Activated T-cell treated with anti-CD3 and anti-CD28 coated beads for 4 hours (primary cell): ENCODE data around the gene CENPX.

Experiments
- DNase-seq: peaks from one replicate; pipeline ENCODE4 v3.0.0-alpha.2; 2020

The CENPX gene

DNA sequence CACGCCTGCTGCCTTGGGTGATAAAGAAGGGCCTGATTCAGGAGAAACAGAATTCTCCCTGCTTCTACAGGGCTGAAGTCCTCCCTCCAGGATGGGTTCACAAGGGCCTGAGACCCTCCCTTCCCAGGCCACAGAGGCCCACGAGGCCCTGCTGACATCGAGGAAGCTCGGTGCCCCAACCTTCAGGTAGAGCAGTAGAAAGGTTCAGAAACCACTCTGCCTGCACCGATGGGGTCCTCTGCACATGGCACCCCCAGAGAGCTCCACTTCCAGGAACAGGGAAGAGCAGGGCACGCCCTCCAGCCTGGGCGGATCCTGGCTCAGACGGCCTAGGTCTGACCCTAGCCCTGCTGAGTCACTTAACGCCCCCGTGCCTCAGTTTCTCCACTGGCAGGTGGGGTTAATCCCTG lies 773 bp downstream of the CENPX start:
- DNase-seq: no peak

DNA sequence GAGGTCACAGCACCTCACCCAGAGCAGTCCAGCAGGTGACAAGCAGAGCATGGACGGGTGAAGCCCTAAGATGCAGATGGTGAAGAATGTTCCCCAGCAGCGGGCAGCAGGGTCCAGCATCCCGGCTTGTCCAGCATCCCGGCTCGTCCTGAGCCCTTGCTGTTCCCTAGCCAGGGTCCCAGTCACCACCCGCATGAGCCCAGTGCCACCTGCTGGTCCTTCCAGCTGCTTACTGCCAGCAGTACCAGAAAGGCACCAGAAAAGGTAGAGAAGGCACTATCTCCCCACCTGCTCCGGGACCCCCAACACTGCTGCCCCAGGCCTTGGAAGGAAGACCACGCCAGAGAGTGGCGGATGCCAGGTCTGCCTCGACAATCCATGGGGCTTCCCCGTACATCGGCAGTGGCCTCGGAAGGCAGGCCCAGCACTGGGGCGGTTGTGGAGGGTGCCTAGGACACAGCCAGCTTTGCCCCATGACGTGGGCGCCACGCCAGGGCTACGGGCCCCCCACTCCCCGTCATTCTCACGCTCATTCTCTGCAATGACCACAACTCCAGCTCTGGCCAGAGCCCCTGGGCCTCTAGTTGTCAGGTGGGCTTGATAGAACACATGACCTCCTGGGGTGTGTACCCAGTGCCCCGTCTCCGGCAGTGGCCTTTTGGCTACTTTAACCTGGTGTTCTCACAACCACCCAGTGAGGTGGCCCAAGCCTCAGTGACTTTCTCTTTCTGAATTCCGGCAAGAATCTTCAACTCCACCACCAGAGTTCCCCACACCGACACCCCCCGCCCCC lies 1.4 kb downstream of the CENPX start:
- peak; percentile 47 for DNase-seq

DNA sequence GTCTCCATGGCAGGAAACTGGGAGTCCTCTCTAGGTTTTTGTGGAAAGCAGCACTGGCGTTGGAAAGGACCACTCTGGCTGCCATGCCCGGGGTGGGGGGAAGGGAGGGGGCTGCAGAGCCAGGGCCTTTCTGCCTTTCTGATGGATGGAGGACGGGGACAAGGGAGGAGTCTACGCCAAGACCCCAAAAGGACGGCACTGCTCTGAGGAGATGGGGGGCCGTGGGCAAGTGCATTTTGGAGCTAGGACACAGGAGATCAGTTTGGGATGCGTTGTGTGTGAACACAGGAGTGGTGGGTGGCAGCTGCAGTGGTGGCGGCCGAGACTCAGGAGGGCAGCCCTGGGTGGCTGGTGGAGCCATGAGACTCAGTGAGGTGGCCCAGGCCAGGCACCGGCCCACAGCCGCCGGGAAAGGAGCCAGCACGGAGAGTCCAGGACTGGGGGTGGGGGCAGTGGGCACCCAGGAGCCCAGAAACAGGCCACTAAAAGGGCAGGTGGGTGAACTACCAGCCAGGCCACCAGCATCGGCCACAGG lies 2.0 kb downstream of the CENPX start:
- DNase-seq: no peak

DNA sequence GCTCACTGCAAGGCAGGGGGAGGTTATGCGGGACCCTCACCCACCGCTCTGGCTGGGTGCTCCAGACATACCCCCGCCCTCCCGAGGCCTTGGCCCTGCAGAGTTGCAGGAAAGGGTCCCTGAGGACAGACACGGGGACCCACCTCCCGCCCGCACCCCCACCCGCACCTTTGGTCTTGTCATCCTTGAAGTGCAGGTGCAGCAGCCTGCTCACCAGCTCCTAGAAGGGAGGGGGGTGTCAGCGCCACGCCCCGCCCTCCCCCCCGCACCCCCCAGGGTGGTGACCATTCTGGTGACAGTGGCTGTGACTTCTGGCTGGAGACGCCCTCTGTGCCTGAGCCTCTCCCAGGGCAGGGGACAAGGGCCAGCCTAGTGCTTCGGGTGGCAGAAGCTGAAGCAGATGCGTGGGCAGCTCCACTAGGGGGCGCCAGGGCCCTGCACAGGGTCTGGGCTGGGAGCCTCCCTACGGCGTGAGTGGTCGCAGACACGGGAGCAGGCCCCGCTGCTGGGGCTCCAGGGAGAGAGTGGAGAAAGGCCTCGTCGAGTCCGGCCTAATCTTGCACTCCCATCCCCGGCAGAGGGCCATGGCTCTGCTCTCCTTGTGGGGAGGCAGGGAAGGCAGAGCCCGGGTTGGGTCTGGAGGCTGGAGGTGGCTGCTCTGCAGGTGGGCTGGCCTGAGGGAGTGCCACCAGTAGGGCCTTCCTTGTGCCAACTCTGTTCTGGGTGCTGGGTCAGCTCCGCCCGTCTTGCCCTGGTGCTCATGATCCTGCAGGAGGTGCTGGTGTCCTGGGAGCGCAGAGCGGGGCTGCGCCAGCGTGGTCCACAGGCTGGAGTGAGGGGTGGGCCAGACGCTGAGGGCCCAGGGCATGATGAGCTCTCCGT lies 2.7 kb downstream of the CENPX start:
- DNase-seq: peak; percentile 45

DNA sequence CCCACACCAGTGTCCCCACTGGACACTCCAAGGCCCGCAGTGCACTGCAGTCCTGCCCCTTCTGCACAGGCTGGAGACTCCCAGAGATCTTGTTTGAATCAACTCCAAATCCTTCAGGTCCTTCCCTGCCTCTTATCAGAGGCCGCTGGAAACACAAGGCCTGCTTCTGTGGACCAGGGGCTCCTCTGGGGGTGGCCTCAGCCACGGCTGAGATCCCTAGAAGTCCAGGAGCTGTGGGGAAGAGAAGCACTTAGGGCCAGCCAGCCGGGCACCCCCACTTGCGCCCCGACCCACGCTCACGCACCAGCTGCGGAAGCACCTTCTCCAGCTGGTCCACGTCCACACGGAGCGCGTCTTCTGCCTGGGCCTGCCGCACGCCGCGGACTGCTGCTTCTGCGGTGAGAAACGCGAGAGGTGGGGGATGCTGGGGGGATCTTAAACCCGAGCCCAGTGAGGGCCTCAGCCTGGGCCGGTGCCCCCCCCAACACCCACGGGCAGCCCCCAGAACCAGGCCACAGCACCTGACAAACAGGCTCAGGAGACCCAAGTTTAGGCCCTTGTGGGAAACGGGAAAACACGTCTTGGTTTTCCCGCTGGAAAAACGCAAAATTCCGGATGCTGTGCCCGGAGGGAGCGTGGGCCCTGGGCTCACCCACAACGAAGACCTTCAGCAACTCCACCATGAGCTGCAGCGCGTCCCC lies 3.5 kb downstream of the CENPX start:
- DNase-seq: no peak

DNA sequence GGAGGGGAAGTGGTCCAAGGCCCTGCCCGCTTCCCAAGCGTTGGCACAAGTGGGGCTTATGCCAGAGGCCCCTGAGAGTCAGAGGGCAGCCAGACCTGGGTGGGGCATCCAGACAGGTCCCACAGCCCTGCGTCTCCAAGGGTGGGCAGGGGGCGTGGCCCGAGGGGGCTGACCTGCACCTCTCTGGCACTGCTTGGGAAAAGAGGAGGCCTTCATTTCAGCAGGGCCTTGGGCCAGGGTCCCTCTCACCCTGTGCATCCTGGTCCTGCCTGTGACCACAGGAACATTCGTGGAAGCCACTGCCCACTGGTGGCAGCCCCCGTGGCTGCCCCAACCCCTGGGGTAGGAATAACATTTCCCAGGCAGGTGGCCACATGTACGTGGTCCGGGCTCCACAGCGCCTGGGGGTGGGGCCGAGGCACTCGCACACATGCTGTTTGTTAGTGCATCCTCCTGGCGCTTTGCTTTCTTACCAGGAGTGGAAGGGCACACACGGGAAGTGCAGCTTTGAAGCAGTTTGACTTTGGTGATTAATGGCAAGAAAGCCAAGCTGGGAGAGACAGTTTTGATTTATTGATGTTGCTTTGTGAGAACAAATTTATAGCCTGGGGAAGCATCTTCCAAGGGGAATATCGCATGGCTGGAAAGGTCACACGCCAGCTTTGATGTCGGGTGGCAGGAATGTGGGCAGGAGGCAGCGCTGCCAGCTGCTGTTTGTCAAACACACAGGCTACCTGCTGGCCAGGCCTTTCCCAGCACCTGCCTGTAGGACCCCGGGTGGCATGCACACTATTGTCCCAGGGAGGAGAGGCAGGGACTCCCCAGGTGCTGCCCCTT lies 4.3 kb downstream of the CENPX start:
- no peak for DNase-seq

DNA sequence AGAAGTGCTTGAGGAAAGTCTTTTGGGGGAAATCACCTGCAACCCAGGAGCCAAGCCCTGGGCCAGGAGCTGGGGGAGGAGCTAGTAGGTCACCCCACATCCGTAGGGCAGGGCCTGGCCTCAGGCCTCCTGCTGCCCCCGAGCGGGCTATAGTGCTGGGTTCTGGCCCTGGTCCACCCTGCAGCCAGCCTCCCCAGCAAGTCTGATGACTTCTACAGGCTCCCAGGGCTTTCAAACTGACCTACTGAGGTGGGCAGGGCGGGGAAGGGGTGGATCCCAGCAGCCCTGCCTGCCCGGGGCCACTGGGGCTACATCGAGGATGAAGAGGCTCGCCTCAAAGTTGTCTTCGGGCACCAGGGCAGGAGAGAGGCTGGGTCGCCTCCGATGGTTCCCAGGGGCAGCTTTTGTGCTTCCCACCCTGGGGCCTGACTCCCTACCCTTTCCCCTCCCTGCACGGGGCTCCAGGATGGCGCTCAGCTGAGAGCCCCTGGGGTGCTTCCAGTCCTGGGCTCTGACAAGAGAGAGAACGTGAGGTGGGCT lies 5.0 kb downstream of the CENPX start:
- DNase-seq: no peak

DNA sequence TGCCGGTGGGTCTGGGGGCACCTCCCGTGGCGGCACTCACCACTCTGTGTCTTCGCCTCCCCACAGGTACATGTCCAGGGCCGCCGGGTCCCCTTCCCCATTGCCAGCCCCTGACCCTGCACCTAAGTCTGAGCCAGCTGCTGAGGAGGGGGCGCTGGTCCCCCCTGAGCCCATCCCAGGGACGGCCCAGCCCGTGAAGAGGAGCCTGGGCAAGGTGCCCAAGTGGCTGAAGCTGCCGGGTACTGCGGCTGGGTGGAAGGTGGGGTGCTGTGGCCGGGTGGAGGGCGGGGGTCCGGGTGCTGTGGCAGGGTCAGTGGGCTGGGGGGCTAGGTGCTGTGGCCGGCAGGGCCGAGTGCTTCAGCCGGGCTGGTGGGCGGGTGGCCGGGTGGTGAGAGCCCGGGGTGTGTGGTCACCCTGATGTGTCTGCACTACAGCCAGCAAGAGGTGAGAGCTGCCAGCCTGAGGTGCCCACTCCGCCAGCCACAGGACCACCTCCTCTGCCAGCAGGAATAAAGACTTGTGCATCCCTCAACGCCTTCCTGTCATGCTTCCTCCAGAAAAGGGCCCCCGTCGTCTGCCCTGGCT lies 5.7 kb downstream of the CENPX start:
- DNase-seq: no peak

DNA sequence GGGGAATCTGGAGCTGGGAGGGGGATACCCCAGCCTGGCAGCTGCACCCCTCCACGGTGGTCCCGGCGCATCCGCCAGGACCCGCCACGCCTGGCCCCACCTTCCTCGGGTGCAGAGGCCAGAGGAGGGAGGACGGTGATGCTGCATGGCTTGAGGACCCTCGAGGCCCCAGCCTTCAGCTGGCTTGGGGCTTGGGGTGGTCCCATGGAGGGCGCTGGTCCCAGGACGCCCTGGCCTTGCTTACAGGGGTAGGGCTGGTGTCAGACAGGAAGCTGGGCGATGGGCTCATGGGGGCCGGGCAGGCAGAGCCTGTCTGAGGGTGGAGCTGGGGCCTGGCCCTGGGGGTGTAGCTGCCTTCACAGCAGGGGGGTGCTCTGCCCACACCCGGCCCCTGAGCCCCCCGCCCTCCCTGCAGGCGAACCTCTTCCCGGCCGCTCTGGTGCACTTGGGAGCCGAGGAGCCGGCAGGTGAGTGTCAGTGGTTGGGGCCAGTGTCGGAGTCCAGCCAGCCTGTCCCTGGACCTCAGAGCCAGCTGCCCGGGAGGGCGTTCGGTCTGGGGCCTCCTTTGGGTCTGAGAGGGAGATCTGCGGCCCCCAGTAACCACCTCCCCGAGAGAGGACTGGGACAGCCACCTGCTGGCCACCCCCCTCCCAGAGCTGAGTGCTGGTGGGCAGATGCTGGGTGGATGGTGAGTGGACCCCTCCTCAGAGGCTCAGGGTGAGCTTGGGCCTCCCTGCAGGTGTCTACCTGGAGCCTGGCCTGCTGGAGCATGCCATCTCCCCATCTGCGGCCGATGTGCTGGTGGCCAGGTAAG lies 6.4 kb downstream of the CENPX start:
- DNase-seq: no peak

DNA sequence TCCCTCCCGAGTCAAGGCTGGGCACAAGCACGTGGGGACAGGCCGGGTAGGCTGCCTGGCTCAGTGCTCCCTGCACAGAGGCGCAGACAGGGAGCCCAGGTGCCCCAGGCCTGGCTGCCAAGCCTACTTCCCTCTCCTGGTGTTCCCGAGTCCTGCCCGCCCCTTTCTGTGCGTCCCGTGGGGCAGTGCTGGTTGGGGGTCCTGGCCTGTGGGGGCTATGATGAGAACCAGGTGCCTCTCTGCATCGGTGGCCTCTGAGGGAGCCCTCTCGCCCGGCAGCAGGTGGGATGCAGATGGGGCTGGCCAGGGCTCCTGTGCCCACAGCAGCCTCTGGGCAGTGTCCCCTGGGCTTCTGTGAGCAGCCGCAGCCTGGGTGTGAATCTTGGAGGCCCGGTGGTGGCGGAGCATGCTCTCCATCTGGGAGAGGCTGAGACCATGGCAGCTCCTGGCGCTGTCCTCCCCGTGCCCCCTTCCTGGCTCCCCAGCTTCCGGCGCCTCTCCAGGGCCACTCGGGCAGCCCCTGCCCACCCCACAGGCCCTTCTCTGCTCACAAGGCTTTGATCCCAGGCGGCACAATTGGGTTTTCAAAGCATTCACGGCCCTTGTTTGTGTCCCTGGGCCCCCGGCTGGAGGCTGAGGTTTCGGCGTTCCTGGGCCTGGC lies 7.2 kb downstream of the CENPX start:
- no peak for DNase-seq

DNA sequence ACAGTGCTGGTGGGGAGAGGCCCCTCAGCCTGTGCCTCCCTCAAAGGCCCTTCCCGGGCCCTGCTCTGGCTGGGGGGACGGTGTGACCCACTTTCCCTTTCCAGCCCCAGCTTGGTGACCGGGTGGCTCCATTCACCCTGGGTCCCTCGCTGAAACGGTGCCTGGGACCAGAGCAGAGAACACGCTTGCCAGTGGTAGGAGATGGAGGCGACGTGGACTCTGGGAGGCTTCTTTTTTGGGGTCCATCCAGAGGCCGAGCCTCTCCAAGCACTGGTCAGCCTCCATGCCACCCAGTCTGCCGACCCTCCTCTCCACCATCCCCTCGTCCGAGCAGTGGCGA lies 7.7 kb downstream of the CENPX start:
- DNase-seq: no peak

DNA sequence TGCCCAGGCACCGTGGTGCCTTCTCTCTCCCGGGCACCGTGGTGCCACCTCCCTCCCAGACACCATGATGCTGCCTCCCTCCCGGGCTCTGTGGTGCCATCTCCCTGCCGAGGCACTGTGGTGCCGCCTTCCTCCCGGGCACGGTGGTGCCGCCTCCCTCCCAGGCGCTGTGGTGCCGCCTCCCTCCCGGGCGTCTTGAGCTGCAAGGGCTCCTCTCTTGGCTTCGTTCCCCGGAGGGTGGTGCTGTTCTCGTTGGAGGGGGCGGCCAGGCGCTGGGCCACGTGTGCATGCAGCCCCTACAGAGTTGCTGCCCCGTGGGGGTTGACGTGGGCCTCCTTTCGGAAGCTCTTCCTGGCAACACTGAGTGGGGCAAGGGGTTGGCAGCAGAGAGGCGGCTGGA lies 8.2 kb downstream of the CENPX start:
- no peak for DNase-seq

DNA sequence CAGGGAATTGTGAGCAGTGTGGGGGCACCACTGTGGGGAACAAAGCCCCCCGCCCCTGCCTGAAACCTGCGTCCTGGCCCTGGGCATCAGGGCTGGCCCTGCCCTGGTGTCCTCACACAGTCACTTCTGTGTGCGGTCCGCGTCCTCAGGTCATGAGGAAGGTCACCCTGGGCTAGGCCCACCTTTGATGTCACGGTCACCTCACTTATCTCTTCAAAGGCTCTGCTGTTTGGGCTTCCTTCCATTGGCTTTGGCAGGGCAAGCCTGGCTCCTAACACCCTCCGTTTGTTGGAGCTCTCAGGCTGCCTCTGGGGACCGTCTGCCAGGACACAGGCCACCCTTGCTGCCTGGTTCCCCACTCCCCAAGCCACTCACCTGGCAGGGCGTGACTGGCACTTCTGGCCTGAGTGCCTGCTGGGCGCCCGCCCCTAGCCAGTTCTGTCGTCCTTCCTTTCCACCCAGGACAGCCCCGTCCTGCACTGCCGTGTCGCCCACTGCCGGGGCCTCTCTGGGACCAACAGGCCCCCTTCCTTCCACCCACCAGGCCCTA lies 8.8 kb downstream of the CENPX start:
- no peak for DNase-seq

DNA sequence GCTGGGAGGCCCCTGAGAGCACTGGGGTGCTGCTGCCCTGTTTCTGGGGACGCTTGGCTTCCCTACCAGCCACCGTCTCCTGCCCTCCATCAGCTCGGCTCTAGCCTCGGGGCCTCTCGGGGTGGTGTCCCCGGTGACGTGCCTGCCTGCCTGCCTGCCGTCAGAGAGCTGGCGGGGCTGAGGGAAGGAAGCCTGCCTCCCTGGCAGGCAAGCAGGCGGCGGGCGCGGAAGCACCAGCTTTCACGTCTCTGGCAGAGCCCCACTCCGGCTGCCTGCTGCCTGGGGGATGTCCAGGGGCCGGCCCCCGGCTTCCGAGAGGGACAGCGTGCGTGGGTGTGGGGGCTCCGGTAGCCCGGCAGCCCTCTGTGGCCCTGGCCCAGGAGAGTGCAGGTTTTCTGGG lies 9.3 kb downstream of the CENPX start:
- DNase-seq: no peak

DNA sequence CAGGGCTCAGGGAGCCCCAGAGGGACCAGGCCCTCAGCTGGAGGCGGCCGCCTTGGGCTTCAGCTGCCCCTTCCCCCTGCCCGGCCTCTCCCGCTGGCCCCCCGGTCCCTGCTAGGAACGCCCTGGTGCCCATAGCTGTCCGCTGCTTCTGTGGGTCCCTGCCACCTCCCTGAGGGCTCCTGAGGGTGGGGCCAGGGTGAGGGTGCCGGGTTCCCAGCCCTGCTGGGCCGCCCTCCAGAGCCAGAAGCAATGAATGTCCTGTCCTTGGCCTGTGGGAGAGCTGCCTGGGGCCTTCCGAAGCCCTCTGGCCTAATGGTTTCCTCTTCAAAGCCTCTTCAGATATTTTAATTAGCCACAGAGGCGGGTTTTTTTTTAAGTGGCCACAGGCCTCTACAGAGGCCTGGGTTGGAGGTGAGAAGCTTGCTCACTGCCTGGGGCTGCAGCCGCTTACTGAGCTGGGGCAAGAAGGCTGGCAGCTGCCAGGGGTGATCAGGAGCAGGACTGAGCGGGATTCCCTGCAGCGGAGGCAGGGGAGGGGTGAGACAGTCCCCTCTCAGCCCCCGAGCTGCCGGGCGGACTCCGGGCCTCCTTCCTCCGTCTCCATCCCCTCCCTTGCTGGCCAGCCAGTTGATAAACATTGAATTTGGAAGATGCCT lies 9.9 kb downstream of the CENPX start:
- no peak for DNase-seq

DNA sequence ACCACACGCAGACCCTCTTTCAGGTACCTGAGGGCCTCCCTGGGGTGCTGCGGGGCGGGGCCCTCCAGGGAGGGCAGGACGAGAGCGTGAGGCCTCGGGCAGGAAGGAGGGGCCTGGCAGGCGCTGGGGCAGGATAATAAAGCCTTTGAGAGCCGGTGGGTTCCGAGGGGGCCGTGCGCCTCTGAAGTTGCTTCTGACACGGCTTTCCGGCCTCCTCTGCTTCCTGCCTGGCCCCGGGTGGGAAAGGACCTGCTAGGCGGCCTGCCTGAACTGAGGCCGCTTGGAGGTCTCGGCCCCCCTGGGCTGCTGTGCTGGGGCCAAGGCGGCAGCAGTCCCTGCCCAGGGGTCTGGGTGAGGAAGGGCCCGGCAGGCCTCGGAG lies 10.4 kb downstream of the CENPX start:
- DNase-seq: no peak

DNA sequence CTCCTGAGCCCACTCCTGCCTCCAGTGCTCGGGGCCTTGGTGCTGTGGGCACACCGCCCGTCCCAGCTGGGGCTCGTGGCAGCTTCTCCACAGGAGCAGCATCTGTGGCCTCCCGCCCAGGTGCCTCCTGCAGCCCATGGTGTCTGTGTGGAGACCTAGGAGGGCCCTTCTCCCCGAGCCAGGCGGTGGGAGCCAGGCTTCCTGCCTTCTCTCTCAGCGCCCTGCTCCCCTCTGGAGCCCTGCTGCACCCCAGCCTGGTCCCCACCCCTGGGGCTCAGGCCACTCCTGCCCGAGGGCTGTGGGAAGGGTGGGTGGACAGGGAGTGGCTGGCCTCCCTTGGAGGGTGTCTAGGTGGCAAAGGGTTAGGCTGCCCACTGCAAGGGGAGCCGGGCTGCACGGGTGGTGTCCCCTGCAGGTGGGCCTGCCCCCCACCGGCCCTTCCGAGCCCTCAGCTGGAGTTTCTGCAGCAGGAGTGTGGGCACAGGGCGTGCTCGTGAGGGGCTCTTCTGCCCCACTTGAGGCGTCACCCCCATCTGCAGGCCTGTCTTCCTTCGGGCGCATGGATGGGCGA lies 11.0 kb downstream of the CENPX start:
- DNase-seq: no peak

DNA sequence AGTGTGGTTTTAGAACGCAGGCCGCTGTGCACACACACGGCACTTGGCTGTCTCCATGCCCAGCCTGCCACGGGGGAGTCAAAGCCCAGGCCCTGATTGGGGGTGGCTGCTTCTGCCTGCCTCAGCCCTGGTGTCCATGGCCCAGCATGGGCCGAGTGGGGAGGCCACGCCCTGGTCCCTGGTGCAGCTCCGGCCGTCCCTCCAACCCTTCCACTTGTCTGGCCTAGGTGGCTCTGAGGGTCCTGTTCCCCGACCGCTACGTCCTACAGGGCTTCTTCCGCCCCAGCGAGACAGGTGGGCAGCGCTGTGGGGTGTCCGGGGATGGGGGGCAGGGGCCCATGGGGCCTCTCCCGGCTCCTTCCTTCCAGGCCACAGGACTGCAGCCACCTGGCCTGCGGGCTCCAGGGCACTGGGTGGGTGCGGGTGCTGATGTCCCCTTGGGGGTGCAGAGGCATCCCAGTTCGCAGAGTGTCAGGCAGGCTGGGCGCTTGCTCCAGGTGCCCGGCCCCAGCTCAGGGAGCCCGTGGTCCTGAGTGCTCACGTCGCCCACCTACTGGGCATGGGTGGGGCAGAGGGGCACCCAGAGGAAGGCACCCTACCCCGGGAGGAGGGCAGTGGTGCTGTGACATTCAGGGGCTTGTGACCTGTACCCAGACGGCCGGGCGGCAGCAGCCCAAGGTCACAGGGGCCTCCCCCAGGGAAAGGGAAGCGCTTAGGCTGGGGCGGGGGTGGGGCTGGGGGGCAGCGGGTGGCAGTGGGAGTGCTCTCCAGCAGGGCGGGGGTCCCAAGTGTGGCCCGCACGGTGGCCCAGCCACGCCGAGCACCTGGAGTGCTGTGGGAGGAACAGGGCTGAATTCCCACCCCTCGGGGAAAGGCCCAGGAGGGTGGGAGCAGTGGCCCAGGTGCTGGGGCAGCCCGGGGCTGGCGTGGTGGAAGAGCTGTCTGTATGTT lies 11.8 kb downstream of the CENPX start:
- no peak for DNase-seq
